HG03457 (cell line): ENCODE data around the gene BRI3BP.
"Not testable (repeated sequence)": the region's sequence is repeated elsewhere in the genome, so short reads cannot be mapped to it uniquely, and the experiment has no call there.

Source experiments
- ATAC-seq: cut with Tn5 transposase; IDR thresholded peaks from one replicate; pipeline ENCODE4 v1.9.1; 2021; ENCODE audit warnings: moderate number of reproducible peaks; ENCODE audit not compliant: unreplicated experiment

The BRI3BP gene

GRCh38 chr12:125065021-125065918 lies 71.8 kb downstream of the BRI3BP start, which contains the start of gene AACS:
Gene AACS, plus strand, starts transcription at chr12:125065435. Its CDS starts 150 bp downstream, at chr12:125065585.
- ATAC-seq, result peak; percentile 85

GRCh38 chr12:125065919-125066570 lies 72.6 kb downstream of the BRI3BP start:
- ATAC-seq, result no peak

DNA sequence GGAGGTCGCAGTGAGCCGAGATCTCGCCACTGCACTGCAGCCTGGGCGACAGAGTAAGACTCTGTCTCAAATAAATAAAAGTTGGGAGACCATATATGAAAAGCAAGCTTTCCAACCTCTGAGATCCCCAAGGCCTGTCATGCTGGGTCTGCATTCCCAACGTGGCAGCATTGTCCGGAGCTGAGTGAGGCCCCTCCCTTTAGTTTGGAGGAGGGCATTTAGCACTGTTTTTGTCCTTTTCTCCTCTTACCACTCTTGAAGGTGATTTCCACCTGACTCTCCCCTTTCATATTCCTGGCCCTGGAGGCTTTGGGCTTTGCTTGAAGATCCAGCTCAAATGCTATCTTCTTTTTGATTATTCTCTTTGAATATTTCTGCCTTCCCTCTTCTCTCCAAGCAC lies 74.9 kb downstream of the BRI3BP start:
- ATAC-seq, result no peak

DNA sequence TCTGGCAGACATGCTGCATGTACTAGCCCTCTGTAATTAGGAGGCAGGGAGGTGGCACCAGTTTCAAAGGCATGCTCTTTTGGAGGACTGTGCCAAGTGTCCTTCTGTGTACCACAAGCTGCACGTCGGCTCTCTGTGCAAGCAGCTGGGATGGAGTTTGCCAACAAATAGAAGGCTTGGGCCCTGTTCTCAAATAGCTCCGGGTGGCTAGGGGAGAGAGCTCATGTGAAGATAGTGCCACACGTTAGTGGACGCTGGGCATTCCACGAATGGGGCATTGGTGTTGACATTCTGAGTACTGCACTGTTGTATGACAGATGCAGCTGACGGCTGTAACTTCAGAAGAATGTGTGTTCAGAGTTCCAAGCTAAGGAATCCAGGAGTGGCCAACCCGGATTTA lies 76.2 kb downstream of the BRI3BP start:
- ATAC-seq, result no peak

DNA sequence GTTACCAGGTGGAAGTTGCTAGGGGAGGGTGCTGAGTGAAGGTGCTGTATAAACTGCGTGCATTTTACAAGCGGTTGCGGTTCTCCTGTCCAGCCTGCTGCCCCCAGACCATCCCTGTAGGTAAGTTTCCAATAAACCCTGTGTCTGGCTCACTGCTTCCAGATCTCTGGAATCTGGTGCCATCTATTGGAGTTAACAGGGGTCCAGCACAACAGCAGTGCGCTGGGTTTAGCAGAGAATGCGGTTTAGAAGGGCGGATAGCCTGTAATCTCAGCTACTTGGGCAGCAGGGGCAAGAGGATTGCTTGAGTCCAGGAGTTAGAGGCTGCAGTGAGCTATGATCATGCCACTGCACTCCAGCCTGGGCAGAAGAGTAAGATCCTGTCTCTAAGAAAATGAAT lies 76.7 kb downstream of the BRI3BP start:
- no peak for ATAC-seq

DNA sequence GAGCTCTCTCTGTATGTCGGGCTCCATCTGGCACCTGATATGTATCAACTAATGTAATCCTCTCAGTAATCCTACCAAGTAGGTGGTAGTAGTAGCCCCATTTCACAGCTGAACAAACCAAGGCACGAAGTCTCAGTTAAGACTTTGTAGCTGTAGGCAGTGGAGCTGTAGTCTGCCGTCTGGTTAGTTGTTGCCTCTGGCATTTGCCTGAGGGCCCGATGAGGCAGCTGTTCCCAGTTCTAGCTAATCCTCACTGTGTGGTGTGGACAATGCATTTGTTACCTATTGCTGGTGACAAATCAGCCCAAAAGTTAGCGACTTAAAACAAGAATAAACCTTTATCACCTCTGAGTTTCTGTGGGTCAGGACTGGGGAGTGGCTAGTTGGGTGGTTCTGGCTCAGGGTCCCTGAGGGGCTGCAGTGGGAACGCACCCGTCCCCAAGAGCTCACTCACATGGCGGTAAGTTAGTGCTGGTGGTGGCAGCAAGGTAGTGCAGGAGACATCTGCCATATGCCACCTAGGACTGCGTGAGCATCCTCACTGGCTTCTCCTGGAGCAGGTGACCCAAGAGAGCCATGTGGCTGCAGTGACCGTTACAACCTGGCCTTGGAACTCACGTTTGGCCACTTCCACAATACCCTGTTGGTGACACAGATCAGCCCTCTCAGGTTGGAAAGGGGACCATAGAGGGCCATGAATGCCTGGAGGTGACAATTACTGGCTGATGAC lies 77.4 kb downstream of the BRI3BP start:
- no peak for ATAC-seq

DNA sequence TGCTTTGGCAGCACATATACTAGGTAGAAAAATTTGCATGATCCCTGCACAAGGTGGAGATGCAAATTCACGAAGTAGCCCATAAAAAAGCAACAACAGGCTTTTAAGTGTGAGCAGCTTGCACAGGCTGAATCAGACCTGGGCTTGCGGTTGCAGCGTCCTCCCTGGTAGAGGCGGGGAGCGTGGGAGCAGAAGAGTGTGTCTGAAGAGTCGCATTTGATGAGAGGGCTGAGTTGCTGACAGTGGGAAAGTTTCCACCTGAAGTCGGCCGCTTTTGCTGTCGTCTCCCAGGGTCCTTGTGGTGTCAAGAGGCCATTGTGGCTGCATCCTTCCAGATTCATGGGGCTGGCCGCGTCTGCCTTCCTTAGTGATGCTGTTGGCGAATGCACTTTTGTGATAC lies 78.0 kb downstream of the BRI3BP start:
- no peak for ATAC-seq

GRCh38 chr12:125072496-125072895 lies 79.1 kb downstream of the BRI3BP start:
- no peak for ATAC-seq

GRCh38 chr12:125074294-125074693 lies 80.8 kb downstream of the BRI3BP start:
- ATAC-seq, result not testable (repeated sequence)

DNA sequence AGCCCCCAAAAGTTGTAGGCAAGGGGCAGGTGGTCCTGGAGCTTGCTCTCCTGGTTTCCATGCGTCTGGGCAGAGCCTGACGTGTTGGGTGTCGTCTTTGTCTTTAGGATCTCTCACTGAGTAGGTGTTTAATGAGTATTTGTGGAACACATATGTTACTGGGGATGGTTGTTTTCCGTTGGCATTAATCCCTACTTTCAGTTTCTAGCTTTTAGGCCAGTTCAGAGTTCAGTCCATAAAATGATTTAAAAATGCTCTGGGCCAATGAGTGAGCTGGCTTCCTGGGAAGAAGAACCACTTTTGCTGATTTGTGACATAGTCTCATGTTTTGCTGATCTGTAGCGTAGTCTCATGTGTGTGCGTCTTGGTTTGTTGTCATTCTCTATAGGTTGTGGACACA lies 82.7 kb downstream of the BRI3BP start:
- ATAC-seq, result no peak

- ATAC-seq, result no peak
Observed at GRCh38 chr12:125079084-125079483, 85.6 kb downstream of the BRI3BP start.

DNA sequence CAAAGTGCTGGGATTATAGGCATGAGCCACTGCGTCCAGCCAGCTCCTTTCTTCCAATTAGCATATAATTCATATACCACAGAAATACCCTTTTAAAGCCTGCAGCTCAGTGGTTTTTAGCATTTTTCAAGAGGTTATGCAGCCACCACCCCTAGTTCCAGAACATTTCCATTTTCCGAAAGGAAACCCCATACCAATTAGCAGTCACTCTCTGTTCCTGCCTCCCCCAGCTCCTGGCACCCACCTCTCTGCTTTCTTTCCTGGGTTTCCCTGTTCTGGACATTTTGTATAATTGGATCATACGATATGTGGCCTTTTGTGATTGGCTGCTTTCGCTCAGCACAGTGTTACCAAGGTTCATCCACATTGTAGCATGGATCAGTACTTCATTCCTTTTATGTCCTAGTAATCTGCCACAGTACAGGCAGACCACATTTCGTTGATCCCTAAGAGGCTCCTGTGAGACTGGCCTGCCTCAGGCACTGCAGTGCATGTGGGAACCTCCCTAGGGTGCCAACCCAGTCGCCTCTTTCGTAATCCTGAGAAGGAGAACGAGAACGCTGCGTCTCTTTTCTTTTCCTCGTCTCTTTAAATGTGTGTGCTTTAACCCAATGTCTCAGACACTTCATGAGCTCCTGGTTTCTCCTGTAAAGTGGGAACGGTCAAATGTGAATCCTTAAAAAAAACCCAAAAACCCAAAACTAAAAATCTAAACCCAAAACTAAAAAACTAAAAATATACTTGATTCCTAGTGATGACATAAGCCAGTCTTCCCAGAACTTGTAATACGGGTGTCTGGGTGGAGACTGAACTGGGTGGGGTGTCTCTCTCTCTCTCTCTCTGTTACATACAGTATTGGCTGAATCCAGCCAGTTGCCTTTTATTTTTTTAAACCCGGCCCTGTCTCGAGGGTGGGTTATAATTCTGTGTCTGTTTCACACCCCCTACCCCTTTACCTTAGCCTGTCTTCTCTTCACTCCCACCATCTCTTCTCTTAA lies 86.5 kb downstream of the BRI3BP start:
- ATAC-seq, result no peak
